ENCODE results near the gene TOP2A.
A peak's percentile ranks its signal among the peaks of the same experiment; 100 is the strongest.

The TOP2A gene

DNA sequence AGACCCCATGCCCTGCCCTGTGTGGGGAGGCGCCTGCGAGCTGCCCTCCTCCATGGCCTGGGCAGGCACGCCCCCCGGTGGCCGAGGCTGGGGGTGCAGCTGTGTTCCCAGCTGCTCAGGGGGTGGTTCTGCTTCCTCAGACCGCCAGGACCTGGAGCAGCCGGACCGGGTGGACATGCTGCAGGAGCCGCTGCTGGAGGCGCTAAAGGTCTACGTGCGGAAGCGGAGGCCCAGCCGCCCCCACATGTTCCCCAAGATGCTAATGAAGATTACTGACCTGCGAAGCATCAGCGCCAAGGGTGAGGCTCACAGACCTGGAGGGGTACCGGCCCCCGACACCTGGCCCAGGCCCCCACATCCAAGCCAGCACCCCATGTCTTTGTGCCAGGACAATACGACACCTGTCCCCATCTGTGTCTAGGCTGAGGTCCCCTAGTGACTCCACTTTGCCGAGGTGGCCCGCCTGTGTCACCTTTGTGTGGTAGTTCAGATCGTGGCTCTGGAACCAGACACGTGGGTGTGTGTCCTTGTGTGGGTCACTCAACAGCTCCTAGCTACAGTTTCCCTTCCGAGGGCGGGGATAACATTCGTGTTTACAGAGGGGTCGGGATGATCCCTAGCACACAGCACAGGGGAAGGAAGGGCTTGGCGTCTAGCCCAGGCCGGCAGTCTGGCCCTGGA, 62.4 kb downstream of the TOP2A start:
- peak; percentile 56 for DNase-seq

DNA sequence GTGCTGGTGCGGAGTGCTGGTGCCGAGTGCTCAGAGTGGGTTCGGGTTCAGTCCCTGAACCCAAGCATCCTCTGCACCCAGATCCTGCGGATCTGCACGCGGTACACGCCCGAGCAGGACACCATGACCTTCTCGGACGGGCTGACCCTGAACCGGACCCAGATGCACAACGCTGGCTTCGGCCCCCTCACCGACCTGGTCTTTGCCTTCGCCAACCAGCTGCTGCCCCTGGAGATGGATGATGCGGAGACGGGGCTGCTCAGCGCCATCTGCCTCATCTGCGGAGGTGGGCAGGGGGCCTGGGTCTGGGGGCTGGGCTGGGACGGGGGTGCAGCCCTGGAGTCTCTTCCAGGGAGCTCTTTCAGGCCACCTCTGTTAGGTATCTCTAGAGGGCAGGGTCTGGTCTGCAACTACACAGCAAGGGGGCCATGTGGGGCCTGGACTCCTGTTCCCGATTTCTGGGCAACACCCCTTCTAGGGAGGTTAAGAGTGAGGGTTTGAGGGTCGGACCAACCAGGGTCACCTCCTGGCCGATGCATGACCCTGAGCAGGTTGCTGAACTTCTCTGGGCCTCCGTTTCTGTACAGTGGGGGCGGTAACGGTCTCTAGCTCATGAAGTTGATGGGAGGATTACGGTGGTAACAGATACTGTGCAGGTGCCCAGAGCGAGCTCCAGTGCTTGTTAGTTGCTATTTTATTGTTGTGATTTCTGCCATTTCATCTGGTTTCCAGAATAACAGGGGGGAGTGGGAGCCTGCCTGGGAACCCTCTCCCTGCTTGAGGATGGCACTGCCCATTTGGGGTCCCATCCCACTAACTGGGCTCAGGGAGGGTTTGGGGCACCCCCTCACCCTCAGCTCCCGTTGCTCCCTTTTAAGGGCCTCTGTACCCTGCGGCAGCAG, 63.2 kb downstream of the TOP2A start:
- no peak for DNase-seq

DNA sequence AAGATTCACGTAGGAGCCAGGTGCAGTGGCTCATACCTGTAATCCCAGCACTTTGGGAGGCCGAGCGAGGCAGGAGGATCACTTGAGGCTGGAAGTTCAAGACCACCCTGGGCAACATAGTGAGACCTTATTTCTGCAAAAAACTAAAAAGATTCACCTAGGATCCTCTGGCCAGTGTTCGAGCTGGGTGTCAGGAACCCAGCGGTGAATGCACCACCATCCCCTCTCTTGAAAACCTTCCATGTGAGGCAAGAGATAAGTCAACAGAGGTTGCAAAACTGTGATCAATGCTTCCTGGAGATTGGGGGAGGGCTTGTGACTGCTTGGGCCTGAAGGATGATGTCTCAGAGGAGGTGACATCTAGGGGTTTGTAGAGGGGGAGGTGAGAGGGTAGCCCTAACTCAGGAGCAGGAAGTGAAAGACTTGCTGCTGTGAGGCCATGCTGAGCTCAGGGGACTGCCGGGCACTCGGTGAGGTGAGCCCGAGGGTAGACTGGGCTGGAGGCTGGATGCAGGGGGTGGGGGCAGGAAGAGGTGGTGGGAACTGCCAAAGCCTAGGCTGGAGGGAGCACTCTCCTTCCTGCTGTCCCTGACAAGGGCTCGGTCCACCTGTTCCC, 64.8 kb downstream of the TOP2A start:
- no peak for DNase-seq

DNA sequence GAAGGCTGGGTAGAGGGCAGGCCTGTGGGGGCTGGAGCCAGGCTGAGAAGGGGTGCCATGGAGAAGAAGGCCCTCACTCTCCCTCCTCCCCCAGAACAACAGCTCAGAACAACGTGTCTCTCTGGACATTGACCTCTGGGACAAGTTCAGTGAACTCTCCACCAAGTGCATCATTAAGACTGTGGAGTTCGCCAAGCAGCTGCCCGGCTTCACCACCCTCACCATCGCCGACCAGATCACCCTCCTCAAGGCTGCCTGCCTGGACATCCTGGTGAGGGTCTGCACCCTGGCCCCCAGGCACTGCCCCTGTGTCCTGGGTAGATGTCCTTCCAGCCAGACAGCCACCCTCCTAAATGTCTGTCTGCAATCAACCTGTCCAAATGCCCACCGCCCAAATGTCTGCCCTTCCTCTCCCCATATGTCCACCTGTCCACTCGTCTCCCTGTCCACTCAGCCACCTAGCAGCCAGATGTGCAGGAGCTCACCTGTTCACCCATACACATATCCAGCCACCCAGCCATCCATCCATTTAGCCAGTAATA, 65.4 kb downstream of the TOP2A start:
- no peak for DNase-seq

DNA sequence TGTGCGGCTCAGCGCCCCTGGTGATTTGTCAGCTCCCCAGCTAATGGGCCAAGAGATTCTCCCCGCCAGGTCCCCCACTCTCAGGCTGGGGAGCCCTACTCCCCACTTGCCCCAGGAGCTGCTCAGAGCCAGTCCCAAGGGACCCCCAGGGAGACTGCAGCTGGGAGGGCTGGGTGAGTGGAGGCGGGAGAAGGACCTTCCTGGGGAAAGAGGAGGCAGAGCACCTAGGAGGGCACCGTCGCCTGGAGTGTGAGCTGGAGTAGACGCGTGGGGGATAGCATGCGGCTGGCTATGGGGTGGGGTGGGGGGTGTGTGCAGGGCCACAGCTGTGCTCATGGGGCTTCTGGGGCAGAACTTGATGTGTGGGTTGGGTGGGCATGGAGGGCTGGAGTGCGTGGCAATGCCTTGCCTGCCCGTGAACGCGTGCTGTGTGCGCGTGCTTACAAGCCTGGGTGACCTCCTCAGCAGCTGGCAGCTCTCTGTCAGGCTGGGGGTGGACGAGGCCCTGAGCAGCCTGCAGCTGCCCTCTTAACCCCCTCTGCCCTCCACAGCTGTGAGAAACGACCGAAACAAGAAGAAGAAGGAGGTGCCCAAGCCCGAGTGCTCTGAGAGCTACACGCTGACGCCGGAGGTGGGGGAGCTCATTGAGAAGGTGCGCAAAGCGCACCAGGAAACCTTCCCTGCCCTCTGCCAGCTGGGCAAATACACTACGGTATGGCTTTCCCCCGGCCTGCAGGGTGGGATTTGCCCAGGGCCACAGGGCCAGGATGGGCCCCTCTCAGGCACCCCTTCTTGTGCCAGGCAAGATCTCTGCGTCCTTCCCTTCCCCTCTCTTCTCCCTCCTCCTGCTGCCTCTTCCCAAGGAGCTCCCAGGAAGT, 66.1 kb downstream of the TOP2A start:
- DNase-seq = no peak

DNA sequence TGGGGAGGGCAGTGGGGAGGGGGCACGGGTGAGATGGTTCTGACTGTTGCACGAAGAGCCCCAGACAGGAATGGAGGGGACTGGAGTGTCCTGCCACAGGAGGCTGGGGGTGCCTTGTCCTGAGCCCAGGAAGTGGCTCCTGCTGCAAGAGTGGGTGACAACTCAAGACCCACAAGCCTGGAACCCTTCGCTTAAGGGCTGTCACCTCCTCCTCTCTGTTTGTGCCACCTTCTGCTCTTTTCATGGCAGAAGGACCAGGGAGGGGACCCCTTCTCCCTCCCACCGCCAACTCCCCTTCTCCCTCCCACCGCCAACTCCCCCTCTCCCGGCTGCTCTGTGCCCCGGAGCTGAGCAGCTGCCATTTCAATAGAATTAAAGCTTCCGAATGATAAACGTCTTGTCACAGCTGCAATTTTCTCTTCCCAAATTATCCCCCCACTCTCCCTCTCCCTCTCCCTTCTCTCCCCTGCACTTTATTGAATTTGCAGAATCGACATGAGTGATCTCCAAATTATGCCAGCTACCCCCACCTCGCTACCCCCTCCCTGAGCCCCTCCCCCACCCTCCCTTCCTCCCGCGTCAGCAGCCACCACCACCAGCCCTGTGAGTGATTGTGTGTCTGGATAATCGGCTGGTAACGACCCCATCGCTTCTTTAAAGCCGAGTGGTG, 66.9 kb downstream of the TOP2A start:
- DNase-seq = no peak

DNA sequence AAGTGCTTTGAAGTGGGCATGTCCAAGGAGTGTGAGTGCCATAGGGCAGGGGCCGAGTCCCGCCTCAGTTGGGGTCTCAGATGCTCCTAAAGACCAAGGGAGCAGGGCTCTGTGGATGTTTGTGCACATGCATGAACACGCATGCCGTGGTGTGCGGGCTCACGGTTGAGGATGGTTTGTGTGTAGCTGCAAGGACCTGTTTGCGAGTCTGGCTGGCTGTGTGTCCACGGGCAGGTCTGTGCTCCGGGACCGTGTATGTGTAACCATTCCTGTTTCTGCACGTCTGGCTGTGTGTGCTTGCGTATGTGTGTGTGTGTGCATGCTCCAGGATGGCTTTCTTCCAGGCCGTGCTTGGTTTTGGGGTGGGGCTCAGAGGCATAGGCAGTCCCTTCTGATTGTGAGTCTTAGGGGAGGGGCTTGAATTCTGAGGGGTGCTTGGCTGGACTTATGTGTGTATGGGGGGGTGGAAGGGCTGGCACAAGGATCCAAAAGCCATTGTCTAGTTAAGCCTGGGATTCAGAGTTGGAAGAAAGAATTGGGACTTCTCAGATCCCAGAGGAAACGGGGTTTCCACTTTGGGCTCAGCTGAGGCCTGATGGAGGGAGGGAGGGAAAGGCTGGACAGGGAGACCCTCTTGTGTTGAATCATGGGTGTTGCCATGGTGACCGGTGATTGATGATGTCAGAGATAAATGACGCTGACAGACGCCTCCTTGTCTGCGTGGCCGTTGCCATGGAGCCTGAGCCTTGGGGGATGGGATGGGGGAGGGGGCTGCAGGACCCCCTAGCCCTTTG, 67.6 kb downstream of the TOP2A start:
- no peak for DNase-seq

DNA sequence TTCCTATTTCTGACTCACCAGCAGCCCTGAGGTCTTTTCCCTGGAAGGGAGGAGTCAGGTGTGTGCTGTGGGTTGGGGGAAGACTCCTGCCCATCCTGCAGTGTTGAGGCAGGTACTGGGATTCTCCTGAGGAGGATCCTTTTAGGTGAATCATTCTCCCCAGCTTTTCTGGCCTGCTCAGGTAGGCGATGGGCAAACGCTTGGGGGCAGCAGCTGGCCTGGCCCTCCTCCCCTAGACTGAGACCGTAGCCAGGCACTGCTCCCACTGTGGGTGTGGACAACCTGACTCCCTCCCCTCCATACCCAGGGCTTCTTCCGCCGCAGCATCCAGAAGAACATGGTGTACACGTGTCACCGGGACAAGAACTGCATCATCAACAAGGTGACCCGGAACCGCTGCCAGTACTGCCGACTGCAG, 68.2 kb downstream of the TOP2A start:
- DNase-seq = no peak

DNA sequence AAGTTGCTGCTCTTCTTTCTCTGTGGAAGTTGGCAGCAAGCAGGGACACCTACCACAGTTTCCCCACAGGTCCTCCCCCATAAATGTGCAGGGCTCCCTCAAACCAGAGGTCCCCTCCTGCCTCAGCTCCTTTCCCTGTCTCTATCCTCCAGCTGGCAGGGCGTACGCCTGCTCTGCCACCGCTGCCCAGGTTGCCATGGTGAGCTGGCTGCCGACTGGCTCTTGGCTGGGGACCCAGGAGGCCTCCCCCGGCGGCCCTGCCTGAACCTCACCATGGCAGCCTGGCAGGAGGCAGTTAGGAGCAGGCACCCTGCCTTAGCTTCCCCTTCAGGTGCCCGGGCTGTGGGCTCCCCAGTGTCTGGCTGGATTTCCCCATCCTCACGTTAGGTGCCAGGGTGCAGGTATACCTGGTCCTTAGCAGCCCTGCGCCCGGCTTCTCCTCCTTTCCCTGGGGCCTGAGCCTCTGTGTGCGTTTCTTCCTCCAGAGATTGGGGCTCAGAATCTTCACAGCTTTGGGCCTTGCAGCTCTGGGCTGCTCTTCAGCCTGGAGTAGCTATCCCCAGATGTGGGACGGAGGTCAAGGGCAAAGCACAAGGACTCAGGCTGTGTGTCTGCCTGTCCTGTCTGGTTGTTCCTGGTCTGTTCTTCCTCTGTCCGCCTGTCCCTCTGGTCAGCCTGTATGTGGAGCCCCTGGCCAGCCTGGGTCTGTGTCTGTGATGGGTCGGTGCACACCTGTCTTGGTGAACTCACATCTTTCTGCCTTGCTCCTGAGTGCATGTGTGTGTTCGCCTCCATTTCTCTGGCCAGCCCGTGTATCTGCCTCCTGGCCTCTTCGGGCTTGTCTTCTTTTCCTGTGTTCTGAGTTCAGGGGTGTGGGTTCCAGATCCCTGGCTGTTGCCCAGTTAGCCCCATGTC, 68.9 kb downstream of the TOP2A start:
- DNase-seq = no peak

DNA sequence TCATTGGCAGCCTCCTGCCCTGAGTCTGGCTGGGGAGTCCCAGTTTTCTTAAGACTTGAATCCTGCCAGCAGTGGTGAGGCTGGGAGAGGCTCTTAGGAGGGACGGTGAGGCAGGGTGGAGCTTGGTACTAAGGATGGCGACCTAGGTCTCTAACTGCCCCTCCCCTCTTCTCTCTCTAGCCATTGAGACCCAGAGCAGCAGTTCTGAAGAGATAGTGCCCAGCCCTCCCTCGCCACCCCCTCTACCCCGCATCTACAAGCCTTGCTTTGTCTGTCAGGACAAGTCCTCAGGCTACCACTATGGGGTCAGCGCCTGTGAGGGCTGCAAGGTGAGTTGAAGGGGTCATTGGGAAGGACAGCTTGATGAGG, 69.6 kb downstream of the TOP2A start:
- DNase-seq = no peak

DNA sequence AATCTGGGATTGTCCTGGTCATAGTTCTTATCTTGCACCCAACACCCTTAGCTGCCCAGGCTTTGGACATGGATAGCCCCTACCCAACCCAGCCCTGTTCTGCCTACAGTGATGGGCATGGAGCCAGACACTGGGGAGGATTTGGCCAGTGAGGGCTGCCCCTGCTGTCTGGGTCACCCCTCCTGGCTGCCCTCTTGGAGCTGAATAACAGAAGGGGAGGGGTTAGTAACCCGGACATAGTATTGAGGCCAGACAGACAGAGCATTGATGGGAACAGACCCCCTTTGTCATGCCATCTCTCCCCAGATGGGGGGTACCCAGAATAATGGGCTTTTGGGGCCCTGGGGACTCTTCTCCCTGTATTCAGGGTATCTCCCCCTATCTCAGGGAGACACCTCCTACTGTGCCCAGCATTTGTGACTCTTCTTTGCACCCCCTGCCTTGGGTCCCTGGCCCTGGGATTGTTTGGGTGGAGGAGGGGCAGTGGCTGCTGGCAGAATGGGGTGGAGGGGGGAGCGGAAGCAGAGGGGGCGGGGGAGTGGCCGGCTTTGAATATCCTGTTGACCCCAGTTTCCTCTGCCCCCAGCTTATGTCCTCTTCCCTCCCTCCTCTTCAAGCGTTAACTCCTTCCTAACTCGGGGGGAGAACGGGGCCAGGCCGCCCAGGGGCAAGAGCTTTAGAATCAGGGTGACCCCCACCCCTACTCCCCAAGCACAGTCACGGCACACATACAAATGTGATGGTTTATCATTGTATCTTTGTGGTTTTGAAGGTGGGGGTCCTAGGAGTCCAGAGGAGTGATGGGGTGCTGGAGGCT, 70.2 kb downstream of the TOP2A start:
- no peak for DNase-seq

DNA sequence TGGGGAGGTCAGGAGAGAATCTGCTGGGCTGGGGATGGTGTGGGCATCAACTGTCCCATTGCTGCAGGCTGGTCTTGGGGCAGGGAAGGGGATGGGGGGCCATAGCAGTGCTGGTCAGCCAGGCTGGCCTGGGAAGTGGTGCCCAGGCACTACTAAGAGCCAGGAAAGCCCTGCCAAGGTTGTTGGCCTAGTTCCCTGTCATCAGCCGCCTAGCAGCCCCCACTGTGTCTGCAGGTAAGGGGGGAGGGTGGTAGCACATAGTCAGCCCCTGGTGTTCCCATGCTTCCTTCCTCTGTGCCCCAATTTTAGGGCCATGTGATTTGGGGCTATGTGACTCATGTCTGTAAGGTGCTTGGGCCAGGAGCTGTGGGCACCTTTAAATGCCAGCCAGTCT, 70.9 kb downstream of the TOP2A start:
- DNase-seq = peak; percentile 32

DNA sequence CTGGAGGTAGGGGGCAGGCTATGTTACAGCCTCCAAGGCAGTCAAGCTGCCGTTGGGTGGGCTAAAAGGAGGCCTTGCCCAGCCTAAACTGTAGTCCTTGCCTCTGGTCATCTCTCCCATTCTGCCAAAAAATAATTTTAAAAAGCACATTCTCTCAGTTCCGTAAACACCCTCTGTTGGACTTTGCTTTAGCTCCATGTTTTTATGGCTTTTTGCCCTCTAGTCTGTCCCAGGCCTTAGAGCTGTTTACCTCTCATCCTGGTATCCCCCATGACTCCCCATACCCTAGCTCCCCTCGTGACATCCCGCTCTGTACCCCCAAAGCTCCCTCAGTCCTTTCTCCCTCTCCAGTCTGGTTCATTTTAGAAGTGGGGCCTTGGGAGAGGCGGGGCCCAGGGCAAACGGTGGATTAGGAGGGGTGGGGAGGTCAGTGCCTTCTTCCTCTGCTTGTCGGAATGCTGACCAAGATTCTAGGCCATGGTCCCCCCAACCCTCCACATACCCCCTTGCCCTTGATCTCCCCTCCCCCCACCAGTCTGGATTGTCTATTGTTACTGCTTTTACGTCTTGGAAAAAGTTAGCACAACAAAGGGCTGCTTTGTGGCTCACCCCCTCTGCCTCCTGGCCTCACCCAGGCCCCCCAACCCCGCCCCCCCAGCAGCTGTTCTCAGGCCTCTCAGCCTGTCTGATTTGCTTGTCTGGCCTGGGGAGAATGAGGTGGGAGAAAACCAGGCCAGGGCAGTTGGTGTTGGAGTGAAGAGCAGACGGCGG, 71.5 kb downstream of the TOP2A start:
- no peak for DNase-seq

DNA sequence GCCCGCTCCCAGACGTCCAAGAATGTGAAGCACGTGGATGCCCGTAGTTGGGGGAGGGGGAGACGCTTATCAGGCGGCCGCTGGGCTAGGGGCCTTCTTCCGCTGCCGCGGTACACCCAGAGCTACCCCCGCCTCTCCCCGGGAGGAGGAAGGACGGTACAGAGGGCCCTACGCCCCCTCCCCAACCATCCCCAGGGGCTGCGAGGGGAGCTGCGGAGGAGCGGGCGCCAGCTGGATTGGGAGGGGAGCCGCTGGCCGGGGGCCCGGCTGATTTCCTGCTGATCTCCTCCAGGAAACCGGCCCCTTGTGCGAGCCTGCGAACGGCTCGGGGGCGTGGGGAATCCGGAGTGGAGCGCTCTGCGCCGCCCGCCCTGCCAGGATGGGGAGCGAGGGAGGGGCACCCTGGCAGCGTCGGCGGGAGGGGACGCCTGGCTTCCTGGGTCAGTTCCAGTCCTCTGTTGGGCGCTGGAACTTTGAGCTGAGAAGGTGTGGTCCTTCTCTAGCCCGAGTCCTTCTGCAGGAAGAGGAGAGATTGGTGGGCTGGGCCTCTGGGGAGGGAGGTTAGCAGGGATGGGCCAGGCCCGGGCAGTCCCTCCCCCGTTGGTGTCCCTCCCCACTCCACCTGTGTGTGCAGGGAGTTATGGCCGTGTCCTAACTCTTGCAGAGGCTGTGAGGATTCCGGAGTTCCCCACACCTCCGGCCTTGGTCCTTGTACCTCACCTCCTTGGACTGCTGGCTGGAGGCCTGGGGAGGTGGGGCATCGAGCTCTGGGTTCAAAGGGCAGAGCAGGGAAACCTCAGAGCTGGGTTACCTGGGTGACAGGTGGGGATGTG, 72.3 kb downstream of the TOP2A start:
- DNase-seq = peak; percentile 13

DNA sequence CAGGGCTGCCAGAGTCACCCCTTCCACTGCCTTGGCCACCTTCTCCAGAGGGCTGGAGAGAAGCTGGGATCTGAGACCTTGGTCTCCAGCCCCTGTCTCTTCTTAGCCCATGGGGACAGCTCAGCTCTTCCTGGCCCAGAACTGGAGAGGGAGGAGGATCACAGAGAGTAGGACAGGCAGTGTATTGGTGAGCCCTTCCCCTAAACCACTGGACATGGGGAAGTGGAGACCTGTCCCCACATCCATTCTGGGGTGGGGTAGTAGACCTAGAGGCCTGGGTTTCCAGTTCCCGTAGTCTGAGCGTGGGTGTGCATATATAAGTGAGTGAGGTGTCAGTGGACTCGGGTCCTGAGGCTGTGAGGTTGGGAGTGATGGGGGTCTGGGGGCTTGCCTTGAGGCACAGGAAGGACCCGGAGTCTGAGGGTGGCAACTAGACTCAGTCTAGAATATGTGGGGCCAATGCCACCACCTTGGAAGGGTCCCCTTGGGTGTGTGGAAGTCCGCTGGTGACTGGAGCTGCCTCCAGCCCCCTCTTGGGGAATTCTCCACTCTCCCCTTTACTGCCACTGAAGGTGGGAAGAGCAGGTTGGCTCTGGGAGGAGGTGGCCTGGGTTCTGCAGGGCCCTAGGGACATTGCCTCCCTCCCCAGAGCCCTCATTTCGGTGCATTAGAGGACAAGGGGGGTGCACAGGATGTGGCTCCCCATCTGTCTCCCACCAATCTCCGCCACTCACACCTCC, 73.1 kb downstream of the TOP2A start:
- DNase-seq = no peak

DNA sequence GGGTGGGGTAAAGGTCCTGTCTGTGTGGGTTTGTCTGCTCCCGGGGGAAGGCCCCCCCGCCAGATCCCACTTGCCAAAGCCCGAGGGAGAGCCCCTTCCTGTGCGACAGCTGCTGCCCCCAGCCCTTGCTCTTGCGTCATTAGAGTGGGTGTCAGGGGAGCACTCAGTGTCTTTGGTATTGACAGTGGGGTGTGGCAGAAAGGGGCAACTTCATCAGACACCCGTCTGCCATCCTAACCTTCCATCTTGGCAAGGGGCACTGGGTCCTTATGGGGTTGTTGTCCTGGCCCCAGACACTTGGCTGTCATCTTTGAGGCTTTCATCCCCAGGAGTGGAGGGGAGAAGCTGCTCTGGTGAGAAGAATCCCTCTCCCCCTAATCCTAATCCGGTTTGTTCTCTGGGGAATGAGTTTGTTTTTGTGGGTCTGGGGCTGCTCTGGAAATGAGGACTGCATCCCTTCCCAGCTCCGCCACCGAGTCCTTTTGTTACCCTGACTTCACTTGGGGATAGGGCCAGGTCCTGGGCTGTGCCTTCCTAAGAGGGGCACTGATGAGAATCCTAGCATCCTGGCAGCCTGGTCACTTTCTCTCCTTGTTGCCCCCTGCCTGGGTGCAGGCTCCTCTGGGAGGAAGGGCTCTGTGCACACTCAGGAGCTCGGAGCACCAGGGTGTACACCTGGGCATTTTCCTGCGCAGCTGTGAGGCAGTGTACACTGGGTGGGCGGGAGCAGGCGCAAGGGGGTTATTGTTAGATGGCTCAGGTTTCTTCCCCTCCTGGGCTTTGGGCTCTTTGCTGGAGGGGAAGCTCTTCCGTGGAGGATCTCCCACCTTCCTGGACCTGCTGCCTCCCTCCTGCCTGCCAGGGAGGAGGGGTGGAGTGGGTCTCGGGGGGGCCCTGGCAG, 74.2 kb downstream of the TOP2A start:
- no peak for DNase-seq
